Pons (tissue), 1 donor: ENCODE data around the gene RER1.

ENCODE experiments used
- DNase-seq: peaks from one replicate; pipeline ENCODE4 v3.0.0-alpha.2; 2016; ENCODE audit warnings: low spot score

RER1 gene

DNA sequence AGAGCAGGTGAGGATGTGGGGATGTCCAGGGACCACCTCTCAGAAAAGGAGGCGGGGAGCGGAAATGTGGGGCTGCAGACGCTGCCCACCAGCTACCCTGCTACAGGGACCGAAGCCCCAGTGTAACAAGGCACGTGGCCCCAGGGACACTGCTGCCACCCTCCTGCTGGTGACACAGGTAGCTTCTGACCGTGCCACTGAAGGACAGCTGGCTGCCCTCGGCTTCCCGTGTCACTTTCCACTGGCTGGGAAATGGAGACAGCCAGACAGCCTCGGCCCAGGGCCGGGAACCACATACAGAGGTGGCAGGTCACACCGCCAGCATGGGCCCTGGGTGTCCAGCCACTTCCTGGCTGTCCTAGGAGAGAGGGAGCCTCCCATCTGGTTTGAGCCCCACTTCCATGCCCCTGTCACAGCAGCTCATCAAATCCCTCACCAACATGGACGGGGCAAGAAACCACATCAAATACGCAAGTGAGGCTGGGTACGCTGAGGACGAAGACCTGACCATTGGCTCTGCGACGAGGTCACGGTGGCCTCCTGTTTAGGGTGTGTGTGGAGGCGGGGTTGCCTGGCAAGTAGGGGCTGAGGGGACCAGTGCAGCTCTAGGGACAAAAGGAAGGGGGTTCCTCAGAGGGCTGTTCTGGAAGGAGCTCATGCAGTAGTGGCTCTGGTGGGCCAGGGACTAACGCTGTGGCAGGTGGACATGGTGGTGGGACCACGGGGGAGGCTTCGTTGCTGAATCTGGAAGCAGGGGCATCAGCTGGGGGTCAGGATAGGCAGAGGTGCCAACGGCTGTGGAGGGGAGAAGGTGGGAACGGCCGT is 15.7 kb downstream of the RER1 start:
- DNase-seq, result no peak

DNA sequence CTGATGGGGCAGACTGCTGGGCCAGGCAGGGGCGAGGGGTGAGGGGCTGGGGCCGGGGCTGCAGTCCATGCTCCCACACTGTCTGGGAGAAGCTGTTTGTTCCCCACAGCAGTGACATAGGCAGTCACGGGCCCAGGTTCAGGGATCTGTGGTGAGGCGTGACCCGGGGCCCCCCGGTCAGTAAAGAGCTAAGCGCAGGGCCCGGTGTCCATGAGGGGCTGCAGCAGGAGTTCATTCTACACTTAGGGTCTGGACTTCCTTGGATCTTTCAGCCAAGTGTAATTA is 16.3 kb downstream of the RER1 start:
- no peak for DNase-seq

DNA sequence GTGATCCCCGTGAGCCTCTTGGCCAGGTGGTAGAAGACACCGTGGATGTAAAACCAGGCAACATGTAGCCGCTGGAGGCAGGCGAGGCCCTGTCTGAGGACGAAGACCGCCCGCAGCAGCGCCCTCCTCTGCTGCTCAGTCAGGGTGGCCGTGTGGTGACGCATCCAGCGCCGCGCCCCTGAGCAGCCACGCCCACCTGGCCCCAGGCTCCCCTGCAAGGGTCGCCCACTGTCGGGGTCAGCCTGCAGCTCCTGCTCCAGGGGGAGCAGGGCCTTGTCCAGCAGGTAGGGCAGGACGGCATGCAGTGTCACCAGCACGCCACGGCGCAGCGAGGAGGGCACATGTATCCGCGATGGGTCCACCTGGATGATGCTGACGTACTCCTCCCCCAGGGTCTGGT is 16.8 kb downstream of the RER1 start:
- DNase-seq, result no peak

DNA sequence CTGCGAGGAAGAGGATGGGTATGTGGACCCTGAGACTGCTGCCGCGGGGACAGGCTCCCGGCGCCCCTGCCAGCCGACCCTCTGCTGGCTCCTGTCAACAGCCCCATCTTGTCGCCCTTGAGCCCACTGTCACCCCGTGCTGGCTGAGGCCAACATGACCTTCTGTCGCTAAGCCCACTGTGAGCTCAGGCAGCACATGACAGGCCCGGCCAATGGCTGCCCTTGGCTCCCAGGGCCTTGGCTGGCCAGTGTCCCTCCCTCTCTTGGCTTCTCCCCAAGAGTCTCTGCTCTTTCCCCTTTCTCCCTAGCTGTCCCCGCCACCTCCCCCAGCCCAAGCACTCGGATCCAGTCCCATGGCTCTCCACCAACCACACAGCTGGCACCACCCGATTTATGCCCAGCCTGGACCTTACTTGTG is 17.2 kb downstream of the RER1 start:
- DNase-seq, result no peak

DNA sequence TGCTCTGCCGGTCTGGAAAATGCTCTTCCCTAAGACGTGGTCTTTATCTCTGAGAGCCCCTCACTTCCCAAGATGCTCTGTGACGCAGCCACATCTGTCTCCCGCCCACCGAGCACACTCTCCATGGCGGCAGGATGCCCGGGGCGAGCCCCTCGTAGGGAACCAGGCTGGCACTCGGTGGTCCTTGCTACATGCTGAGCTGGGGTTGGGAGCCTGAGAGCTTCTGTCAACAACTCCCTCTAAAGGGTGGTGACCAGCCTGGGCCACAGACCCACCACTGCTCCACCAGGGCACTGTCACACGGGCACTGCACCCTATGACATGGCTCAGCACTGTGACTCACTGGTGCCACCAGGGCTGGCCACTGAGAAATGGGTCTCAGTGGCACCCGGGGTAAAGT is 18.1 kb downstream of the RER1 start:
- no peak for DNase-seq

DNA sequence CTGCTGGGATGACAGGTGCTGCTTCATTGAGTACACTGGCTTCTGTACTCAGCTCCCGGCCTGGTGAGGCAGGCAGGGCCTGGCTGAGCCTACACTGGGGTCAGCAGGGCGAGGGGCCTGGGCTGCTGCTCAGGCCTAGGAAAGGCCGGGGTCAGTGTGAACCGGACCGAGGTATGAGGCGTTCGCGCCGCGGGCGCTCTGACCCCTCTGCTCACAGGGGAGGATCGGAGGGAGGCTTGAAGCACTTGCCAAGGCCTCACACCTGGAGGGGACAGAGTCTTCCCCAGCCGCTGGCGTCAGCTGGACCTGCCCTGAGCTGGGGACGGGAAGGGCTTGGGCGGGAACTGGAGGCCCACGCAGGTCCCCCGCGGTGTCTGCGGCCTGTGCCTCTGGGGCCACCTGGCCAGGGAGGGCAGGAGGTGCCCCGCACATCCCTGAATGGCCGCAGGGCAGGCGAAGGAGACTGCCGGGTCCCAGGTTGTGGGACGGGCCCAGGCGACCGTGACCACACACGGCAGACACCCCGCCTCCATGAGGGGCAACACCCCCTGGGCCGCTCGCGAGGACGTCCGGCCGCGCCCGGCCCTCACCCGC is 20.3 kb downstream of the RER1 start:
- no peak for DNase-seq

DNA sequence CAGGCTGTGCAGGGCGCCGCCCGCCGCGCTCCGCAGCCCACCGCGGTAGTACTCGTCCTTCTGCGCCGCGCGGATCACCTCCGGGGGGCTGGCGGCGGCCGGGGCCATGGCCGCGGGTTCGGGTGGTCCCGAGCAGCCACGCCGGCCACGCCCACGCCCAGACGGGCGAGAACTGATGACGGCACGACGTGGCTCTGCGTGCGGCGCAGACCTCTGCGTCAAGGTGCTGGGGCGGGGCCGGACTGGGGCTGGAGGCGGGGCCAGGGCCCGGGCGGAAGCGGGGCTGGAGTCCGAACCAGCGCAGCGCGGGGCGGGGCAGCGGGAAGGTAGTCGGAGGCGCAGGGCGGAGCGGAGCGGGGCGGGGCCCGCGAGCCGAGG is 20.7 kb downstream of the RER1 start, which contains the start of gene PEX10:
PEX10 (minus strand) TSS at position 170 of the 378 bp plus-strand sequence; CDS start at position 108, 62 bp downstream.
- DNase-seq, result peak; percentile 86

DNA sequence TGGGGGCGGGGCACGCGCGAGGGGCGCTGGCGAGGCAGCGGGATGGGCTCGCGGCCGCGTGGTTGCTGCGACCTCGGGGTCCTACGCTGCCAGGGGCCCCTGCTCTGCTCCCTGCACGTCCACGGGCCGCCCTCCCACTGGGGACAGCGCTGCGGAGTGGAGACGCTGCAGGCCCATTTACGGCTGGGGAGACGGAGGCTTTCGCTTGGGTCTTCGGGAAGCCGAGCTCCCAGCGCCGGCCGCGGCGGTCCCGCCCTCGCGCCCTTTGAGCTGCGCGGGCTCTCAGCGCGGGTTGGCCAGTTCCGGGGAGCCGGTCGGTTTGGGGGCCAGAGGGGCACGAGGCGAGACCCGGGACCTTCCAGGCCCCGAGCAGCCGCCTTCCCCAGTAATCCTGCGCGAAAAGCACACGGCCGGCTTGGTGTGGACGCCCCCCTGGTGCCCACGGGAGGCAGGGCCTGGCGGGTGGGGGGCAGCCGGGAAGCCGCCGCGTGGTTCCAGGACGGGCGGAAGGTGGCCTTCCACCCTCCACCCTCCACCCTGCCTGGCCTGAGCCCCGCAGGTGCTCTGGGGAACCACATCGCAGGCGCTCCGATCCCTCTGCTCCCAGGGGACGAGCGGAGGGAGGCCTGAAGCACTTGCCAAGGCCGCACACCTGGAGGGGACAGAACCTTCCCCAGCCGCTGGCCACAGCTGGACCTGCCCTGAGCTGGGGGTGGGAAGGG is 21.3 kb downstream of the RER1 start:
- no peak for DNase-seq

DNA sequence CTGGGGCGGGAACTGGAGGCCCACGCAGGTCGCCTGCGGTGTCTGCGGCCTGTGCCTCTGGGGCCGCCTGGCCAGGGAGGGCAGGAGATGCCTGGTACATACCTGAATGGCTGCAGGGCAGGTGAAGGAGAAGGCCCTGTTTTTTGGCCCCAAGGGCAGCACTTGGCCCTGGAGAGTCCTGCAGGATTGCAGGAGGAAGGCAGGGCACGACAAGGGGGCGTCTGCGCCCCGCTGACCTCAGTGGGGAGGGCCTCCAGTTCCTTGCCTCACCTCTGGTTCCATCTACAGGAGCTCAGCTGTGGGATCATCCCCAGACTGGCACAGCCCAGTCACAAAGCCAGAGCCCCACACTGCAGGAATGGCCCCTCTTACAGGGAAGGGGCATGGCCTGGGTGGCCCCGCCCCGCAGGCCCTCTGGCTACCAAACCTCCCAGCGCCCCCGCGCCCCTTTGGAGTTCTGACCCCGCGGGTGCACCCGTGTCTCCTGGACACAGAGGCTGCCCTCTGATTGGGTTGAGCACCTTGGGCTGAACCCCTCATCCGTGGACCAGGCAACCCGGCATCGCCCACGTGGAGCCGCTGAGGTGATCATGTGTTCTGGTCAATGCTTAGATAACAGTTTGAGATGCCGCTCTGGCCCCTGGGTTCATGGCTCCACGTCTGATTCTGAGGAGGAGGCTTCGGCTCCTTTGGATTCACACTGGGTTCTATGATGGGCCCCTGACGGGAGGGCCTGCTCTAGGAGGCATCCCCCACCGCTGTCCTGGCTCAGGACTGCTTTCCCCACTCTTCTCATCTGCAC is 22.1 kb downstream of the RER1 start:
- DNase-seq, result no peak

DNA sequence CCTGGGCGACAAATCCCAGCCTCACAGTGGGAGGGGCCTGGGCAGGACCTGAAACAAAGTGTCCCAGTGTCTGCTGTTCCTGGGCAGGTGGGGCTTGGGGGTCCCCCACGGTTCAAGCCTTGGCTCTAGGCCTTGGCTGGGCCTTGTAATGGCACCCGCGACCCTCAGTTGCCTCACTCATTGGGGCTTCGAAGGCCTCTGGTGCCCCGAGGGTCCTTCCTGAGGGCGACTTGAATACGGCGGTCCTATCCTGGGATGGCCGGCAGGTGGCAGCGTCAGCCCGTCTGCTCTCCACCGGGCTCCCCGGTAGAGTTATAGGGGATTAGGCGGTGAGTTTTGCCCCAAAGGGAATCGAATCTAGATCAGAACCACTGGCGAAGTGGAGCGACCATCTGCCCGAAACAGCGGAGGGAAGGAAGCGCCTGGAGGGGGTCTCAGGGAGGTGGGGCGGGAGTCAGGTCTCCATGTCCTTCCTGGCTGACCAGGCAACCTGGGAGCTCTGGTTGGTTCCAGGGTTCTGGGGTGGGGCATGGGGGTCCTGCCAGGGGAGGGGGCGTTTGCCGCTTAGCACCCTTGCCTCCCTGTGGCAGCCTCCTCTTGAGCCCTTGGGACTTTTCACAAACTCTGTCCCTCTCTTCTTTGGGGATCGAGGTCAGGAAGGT is 22.8 kb downstream of the RER1 start:
- DNase-seq, result peak; percentile 49

DNA sequence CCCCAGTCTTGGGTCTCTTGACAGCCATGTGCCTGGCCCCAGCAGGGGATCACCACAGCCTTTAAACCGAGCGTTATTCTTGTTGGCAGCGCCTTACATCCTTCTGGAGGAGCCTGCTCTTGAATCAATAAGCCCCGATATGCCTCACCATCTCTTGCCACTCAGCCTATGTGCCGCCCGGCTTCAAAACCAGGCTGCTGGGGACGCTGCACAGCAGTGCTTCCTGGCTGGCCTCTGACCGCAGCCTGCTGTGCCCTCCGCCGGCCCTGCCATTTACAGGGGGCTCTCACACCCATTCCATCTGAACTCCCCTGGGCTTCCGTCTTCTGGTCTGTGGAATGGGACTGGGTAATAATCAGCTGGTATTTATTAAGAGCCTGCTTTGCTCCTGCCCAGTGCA is 23.7 kb downstream of the RER1 start:
- no peak for DNase-seq

DNA sequence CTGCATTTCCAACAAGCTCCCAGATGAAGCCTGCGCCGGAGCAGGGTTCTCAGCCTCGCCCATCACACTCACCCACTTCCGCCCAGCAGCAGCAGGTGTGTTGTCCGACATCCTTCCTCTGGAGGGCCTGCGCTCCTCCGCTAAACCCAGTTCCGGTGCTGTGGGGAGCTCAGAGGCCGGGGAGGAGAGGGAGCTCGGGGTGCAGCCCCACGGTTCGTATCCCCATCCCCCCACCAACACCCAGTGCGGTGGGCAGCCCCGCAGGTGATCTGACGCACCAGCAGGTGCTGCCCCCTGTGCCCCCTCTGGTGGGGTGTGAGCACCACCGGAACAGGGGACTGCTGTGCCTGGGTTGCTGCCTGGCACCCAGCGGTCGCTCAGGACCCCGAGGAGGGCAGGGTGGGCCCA is 24.2 kb downstream of the RER1 start:
- DNase-seq, result no peak

DNA sequence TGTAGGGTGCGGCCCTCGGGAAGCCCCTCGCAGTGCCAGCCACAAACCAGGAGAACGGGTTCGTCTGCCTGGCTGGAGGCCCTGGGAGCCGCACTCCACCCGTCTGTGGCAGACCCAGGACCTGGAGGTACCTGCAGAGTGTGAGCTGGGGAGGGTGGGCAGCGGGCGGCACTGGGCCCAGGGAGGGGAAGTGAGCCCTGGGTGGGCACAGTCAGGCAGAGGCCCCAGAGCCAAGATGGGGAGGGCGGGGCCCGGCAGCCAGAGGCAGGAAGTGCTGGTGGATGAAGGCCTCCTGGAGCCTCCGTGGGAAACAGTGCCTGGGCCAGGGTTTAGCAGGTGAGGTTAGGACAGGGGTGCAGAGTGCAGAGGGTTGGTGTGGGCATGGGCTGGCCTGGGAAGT is 24.8 kb downstream of the RER1 start:
- no peak for DNase-seq

DNA sequence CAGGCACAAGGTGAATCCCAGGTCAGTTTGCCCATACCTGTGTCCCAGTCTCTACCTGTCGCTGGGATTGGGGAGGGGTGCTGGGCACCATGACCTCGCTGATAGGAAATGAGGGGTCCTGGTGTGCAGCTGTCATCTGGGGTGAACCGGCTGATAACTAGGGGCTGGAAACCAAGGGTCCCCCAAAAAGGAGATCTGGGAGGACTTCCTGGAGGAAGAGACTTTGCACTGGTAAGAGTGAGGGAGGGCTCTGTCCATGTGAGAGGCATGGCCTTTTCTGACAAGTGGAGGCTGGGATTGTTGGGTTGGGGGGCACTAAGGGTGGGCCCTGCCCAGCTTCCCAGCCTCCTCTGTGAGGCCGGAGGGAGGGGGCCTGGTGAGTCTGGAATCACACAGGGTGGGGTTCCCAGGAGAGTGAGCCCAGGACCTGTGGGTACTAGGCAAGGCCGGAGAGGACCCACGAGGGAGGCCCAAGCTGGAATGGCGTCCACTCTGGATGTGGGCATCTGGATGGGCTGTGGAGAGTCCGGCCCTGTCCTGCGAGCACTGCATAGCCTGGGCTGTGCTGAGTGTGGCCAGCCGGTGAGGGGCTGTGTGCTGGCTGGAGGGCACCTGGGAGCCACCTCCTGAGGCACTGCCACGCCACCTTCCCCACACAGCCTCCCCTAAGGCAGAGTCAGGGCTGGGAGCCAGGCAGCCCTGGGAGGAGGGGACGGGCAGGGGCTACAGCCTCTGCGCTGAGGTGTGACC is 25.6 kb downstream of the RER1 start:
- DNase-seq, result no peak

DNA sequence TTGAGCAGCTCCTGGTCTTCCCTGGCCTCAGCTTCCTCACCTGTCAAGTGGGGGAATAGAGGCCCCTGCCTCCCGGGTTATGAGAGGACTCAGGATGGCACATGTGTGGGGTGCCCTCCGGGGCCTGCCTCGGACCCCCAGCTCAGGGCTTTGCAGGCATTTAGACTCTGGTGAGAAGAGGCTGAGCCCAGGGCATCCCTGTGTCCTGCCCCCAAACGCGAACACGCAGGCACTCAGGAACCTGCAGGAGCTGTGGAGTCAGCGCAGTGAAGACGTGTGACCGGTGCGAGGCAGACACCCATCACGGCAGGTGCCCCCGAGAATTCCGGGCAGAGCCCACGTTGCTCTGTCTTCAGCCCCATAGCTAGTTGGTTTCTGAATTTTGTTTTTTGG is 26.2 kb downstream of the RER1 start:
- no peak for DNase-seq

DNA sequence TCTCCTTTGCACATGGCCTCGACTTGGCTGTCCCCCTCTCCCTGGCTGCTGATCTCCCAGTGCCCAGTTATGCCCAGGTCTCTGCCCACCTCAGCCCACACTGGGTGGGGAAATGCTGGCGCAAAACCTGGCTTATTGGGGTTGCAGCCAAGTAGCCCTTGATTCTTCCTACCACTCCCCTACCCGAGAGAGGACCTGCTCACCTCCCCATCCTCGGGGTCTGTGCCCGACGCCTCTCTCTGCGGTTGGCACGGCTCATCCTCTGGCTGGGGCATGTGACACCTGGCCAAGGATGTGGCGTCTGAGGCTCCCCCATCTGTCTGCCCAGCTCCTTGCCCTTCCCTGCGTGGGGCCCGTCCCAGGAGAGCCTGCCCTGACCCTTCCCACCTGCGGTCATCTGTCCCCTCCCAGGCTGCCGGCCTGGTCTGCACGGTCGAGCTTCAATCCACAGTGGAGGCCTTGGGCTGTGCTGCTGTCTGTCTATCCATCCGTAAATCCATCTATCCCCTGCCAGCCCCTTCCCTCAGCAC is 27.2 kb downstream of the RER1 start:
- DNase-seq, result no peak

DNA sequence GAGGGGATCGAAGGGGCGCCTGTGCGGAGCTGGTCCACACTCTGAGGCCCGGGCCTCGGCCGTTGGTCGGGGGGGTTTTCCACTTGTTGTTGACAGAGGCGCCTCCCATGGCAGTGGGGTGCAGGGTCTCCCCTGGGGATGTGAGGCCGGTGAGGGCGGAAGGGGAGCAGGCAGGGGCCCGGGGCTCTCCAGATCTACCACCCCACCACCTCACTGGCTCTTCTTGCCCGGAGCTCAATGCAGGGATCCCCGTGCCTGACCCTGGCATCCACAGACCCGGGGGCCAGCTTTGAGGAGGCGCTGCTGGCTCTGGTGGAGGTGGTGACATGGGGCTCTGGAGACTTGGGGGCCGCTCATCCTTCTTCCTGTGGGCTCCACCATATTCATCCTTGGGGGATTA is 27.8 kb downstream of the RER1 start:
- DNase-seq, result no peak

DNA sequence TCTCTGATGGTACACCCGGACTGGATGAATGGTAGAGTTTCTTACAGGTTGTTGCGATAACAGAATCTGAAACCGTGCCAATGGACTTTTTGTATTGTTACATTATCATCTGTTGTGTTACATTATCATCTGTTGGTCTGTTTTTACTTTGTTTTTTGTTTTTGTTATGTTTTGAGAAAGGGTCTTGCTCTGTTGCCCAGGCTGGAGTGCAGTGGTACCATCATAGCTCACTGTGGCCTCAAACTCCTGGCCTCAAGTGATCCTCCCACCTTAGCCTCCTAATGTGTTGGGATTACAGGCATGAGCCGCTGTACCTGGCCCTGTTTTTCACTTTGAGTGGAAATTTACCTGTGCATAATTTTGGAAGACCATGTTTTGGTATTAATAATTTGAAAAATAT is 30.9 kb downstream of the RER1 start:
- no peak for DNase-seq

DNA sequence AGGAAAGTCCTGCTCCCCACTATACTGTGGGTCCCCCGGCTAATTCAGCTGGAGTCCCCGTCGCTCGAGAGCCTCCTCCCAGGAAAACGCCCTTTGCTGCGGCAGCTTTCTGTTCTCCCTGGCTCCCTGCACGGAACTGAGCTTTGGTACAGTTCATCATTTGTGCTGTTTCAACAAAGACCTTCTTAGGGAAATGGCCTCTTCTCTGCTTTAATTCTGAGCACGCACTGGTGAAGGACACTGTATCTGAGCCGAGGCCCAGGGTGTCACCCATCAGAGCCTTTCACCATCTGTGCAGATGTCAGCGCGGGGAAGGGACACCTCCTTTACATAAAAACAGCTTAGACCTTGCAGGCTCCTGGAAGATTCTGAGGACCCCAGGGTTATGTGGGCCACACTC is 34.3 kb downstream of the RER1 start:
- DNase-seq, result peak; percentile 91

DNA sequence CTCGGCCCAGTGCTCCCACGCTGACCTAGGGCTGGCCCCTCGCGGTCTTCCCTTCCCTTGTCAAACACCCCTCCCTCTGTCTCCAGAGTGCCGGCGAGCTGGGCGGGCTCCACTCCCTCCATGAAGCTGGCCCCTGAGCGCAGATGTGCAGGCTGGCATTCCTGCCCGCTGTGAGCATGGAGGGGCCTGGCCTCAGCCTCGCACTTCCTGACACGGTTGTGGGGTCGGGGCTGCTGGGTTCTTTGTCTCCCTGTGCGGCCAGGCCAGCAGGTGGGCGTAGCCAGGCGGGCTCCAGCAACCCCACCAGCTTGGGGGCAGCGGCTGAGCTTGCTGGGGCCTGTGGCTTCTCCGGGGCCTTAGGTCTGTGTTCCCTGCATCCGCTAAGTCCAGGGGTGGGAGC is 34.9 kb downstream of the RER1 start:
- DNase-seq, result no peak

DNA sequence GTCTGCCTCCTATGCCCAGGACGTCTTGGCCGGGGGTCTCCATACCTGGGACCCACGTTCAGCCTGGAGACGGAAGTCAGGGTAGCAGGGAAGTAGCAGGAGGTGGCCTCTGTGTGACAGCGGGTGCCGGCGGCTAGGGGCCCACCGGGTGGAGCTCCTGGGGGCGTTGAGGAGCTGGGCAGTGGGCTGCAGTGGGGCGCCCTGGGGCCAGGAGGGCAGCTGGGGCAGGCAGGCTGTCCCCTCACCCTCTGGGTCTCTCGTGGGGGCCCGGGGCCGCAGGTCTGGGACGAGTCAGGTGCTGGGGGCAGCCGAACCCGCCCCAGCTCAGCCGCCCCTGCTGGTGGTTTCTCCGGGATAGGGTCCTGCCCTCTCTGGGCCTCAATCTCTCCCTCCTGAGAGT is 35.4 kb downstream of the RER1 start:
- no peak for DNase-seq
